Measurements from ENCODE around the gene SLC22A5. TPM values are rescaled to one million over a fixed set of nuclear protein-coding genes. Genes with fewer than 3 reads are reported as not detected.

SLC22A5 gene
- total RNA-seq, 4 donors from 2014 or later = 25.6 to 152 (median 110) TPM

DNA sequence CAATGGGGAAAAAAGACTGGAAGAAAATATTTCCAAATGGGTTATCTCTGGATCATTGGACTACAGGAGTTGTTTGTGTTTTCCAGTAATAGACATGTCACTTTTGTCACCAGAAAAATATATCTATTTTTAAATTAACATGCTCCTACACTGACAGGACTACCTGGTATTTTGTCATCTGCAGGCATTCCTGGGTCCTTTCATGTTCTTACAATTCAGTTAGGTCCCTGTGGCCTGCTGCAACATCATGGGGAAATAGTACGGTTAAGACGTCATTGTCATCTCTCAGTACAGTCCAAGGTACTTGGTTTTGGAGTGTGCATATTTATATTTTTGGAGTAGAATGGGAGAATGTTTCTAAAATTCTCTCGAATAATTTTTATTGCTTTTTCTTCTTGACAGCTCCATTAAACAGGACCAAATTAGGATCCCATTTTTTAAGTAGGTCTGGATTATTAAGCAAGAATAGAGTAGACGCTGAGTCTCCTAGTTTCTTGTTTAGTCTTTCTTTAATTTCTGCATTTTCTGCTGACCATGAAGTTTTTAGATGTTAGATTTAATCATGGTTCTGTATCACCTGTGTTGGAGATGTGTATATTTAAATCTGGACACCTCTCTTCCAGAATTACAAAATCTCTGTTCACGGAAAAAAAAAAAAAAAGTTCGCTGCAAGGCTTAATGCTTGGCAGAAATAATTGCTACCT is 46.9 kb downstream of the SLC22A5 start:
- Histone ChIP-seq H3K9me3 (no peaks in the 10 kb centered on the region), H3K27me3 (no peaks in the 10 kb centered on the region), H3K4me3 (no peak overlapping the region), H3K27ac (peak overlapping the region; percentile 76 to 100 (median 98)), H3K36me3 (peaks cover 0 to 6% (median 0%) of the 10 kb centered on the region in 3 donors), H3K4me1 (peaks cover 2 to 73% (median 32%) of the 10 kb centered on the region in 4 donors)
- DNase-seq = no peak
- TF ChIP-seq POLR2A (IDR thresholded peaks at IDR 0.05) = no peak
- TF ChIP-seq, protein P1, sequence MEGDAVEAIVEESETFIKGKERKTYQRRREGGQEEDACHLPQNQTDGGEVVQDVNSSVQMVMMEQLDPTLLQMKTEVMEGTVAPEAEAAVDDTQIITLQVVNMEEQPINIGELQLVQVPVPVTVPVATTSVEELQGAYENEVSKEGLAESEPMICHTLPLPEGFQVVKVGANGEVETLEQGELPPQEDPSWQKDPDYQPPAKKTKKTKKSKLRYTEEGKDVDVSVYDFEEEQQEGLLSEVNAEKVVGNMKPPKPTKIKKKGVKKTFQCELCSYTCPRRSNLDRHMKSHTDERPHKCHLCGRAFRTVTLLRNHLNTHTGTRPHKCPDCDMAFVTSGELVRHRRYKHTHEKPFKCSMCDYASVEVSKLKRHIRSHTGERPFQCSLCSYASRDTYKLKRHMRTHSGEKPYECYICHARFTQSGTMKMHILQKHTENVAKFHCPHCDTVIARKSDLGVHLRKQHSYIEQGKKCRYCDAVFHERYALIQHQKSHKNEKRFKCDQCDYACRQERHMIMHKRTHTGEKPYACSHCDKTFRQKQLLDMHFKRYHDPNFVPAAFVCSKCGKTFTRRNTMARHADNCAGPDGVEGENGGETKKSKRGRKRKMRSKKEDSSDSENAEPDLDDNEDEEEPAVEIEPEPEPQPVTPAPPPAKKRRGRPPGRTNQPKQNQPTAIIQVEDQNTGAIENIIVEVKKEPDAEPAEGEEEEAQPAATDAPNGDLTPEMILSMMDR (IDR thresholded peaks at IDR 0.05) = no peak

DNA sequence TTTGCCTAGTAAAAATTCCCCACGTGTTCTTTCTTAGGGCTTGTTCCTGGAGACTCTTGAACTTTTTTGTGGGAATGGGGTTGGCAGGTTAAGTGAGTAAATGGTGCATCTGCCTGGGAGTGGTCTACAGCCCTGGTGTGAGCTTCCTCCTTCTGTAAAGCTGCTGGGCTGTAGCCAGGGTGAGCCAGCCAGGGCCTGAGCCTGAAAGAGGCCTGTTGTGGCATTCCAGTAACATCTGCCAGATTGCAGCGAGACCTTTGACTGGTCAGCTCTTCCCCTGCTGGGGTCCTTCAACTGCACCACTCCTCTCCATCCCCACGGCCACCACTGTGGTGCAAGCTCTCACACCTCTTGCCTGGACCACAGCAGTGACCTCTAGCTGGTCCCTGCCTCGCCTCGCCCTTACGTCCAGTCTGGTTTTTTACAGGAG is 47.5 kb downstream of the SLC22A5 start:
- TF ChIP-seq, protein P1 (IDR thresholded peaks at IDR 0.05) = no peak
- TF ChIP-seq POLR2A (IDR thresholded peaks at IDR 0.05) = no peak
- H3K36me3 ChIP-seq = peaks cover 0 to 6% (median 0%) of the 10 kb centered on the region in 3 donors
- no peaks in the 10 kb centered on the region for H3K27me3 ChIP-seq
- no peak for DNase-seq
- no peaks in the 10 kb centered on the region for H3K9me3 ChIP-seq
- peaks cover 2 to 79% (median 38%) of the 10 kb centered on the region in 4 donors for H3K4me1 ChIP-seq
- H3K4me3 ChIP-seq = no peak overlapping the region
- peak overlapping the region in 3 of 4 donors; percentile 42 to 98 (median 90) for H3K27ac ChIP-seq

GRCh38 chr5:132417461-132417860 is 48.0 kb downstream of the SLC22A5 start:
- Histone ChIP-seq H3K27me3 (no peaks in the 10 kb centered on the region), H3K4me3 (no peak overlapping the region), H3K9me3 (no peaks in the 10 kb centered on the region), H3K4me1 (peaks cover 2 to 83% (median 42%) of the 10 kb centered on the region in 4 donors), H3K27ac (peak overlapping the region in 3 of 4 donors; percentile 42 to 98 (median 90)), H3K36me3 (peaks cover 0 to 6% (median 0%) of the 10 kb centered on the region in 3 donors)
- no peak for TF ChIP-seq POLR2A (IDR thresholded peaks at IDR 0.05)
- TF ChIP-seq, protein P1 (IDR thresholded peaks at IDR 0.05) = no peak
- no peak for DNase-seq

DNA sequence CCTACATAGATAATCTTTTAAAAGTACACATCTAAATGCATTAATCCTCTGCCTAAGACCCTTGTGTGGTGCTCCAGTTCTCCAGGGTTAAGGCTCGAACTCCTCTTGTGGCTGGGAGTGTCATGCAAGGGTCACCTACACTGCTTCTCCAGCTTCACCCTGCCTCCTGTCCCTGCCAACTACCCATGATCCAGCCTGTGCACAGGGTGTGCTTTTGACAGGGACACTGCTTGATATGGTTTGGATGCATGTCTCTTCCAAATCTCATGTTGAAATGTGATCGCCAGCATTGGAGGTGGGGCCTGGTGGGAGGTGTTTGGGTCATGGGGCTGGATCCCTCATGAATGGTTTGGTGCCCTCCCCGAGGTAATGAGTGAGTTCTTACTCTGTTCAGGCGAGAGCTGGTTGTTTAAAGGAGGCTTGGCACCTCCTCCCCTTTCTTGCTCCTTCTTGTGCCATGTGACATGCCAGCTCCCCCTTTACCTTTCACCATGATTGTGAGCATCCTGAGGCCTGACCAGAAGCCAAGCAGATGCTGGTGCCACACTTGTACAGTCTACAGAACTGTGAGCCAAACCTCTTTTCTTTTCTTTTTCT is 48.5 kb downstream of the SLC22A5 start:
- no peak for TF ChIP-seq POLR2A (IDR thresholded peaks at IDR 0.05)
- TF ChIP-seq, protein P1 (IDR thresholded peaks at IDR 0.05) = no peak
- peaks cover 5 to 86% (median 47%) of the 10 kb centered on the region in 4 donors for H3K4me1 ChIP-seq
- H3K9me3 ChIP-seq = no peaks in the 10 kb centered on the region
- H3K4me3 ChIP-seq = no peak overlapping the region
- peaks cover 0 to 6% (median 0%) of the 10 kb centered on the region in 3 donors for H3K36me3 ChIP-seq
- no peak for DNase-seq
- no peaks in the 10 kb centered on the region for H3K27me3 ChIP-seq
- H3K27ac ChIP-seq = peak overlapping the region in 3 of 4 donors; percentile 42 to 98 (median 90)

DNA sequence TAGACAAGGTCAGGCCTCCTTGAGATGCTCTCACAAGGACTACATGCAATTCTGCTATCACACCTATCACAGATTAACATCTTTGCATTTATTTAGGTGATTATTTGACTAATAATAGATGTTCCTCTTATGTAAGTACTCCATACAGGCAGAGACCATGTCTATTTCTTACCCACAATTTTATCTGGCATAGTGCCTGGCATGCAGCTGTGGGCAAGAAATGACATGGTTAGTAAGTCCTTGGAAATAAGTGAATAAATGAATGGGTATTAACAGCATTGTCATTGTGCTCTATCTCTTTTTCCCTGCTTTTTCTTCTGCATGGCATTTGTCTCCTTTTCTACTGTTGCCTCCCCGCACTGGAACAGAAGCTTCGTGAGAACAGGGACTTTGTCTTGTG is 49.4 kb downstream of the SLC22A5 start:
- peaks cover 0 to 6% (median 0%) of the 10 kb centered on the region in 3 donors for H3K36me3 ChIP-seq
- no peaks in the 10 kb centered on the region for H3K27me3 ChIP-seq
- H3K4me3 ChIP-seq = no peak overlapping the region
- TF ChIP-seq POLR2A (IDR thresholded peaks at IDR 0.05) = no peak
- TF ChIP-seq, protein P1 (IDR thresholded peaks at IDR 0.05) = no peak
- no peak for DNase-seq
- H3K27ac ChIP-seq = peak overlapping the region in 3 of 4 donors; percentile 84 to 92 (median 90)
- no peaks in the 10 kb centered on the region for H3K9me3 ChIP-seq
- H3K4me1 ChIP-seq = peaks cover 7 to 89% (median 52%) of the 10 kb centered on the region in 4 donors

Data from Peyer's patch (tissue), 4 donors.